Neural crest cell (in vitro differentiated cells): ENCODE data around the gene RSPH4A. TPM values are rescaled to one million over a fixed set of nuclear protein-coding genes. Genes with fewer than 3 reads are reported as not detected.
"Not testable (repeated sequence)": the region's sequence is repeated elsewhere in the genome, so short reads cannot be mapped to it uniquely, and the experiment has no call there.

ENCODE experiments used
- DNase-seq: peaks from one replicate; pipeline ENCODE4 v3.0.0; 2021; ENCODE audit warnings: low read depth, mixed read lengths, low spot score
- H3K27ac Mint-ChIP-seq: one replicate; pipeline ENCODE4 v1.8.0; 2021; ENCODE audit warnings: mild to moderate bottlenecking, mixed read lengths; ENCODE audit not compliant: unreplicated experiment
- H3K27me3 Mint-ChIP-seq: 2 replicates; pipeline ENCODE4 v1.8.0; 2021; ENCODE audit warnings: low read depth, mild to moderate bottlenecking, mixed read lengths
- H3K36me3 Mint-ChIP-seq: 2 replicates; pipeline ENCODE4 v1.8.0; 2021; ENCODE audit warnings: low read depth, mild to moderate bottlenecking, mixed read lengths
- H3K4me1 Mint-ChIP-seq: 2 replicates; pipeline ENCODE4 v1.8.0; 2021; ENCODE audit warnings: mixed read lengths
- H3K4me3 Mint-ChIP-seq: one replicate; pipeline ENCODE4 v1.8.0; 2021; ENCODE audit warnings: mild to moderate bottlenecking, mixed read lengths
- H3K9me3 Mint-ChIP-seq: 2 replicates; pipeline ENCODE4 v1.8.0; 2021; ENCODE audit warnings: mixed read lengths
- total RNA-seq: library from RNA; stranded (reverse); gene quantifications from 2 replicates; pipeline ENCODE4 v1.2.1, GENCODE V29; 2021
- TF ChIP-seq, protein P1 (sequence below): fragments of 200-600 bp; sonication (generic); conservative IDR thresholded peaks from 2 replicates; pipeline ENCODE4 v1.5.0; 2021; ENCODE audit warnings: antibody characterized with exemption, mild to moderate bottlenecking

The RSPH4A gene
- total RNA-seq, 1 donor from 2014 or later: 2.4 TPM

DNA sequence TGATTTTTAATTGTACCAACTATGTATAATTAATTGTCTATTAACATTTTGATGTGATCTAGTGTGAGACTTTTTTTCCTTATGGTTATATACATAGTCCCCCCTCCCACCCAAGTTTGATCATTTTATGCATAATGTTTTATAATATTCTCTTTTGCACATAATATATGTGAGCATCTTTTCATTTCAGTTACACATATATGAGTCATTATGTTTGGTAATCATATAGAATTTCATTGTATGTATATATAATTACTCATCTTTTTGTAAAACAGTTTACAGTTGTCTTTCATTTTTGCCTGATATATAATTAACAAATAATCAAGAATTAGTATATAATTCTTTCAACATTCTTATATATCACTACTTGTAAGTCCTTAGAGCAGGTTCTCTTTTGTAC, 30.0 kb upstream of the RSPH4A start:
- Mint-ChIP-seq H3K27ac (no peak overlapping the region), H3K9me3 (no peaks in the 10 kb centered on the region), H3K36me3 (peaks cover 20% of the 10 kb centered on the region), H3K4me1 (no peaks in the 10 kb centered on the region), H3K4me3 (no peak overlapping the region), H3K27me3 (no peaks in the 10 kb centered on the region)
- DNase-seq: no peak
- TF ChIP-seq, protein P1, sequence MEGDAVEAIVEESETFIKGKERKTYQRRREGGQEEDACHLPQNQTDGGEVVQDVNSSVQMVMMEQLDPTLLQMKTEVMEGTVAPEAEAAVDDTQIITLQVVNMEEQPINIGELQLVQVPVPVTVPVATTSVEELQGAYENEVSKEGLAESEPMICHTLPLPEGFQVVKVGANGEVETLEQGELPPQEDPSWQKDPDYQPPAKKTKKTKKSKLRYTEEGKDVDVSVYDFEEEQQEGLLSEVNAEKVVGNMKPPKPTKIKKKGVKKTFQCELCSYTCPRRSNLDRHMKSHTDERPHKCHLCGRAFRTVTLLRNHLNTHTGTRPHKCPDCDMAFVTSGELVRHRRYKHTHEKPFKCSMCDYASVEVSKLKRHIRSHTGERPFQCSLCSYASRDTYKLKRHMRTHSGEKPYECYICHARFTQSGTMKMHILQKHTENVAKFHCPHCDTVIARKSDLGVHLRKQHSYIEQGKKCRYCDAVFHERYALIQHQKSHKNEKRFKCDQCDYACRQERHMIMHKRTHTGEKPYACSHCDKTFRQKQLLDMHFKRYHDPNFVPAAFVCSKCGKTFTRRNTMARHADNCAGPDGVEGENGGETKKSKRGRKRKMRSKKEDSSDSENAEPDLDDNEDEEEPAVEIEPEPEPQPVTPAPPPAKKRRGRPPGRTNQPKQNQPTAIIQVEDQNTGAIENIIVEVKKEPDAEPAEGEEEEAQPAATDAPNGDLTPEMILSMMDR: no peak

DNA sequence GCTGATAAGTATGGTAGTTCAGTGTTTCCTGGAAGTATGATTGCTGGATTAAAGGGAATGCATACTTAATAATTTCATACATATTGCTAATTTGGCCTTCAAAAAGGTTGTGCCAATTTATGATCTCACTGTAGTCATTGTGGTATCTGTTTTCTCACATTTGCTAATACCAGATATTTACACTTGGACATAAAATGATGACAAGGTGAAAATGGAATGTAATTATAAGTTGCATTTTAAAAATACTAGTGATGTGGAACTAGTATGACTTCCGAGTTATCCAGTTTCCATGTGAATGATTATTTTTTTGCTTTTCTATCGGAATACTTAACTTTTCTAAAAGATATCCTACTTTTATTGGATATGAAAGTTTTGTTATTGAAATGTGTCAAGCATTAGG, 29.5 kb upstream of the RSPH4A start:
- Mint-ChIP-seq H3K4me1 (no peaks in the 10 kb centered on the region), H3K27ac (no peak overlapping the region), H3K36me3 (peaks cover 20% of the 10 kb centered on the region), H3K9me3 (no peaks in the 10 kb centered on the region), H3K4me3 (no peak overlapping the region), H3K27me3 (no peaks in the 10 kb centered on the region)
- TF ChIP-seq, protein P1: no peak
- no peak for DNase-seq

DNA sequence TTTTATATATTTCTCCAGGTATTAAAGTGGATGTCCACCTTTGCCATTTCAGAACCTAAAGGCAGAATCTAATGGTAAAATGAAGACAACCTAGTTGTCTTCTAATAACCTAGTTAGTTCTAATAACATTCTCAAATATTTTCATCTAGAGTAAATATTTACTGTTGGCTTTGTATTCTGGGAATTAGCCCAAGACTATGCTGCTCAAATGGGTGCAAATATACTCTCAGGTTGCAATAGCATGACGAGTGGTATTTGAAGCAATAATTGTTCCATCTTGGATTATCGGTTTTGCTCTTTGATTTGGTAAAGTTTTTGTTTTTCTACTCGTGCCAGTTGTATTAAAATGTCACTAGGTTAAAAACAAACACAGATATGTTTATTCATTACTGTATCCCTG, 21.0 kb upstream of the RSPH4A start:
- TF ChIP-seq, protein P1: no peak
- no peaks in the 10 kb centered on the region for H3K27me3 Mint-ChIP-seq
- H3K36me3 Mint-ChIP-seq: peaks cover 17% of the 10 kb centered on the region
- no peaks in the 10 kb centered on the region for H3K9me3 Mint-ChIP-seq
- DNase-seq: no peak
- no peaks in the 10 kb centered on the region for H3K4me1 Mint-ChIP-seq
- H3K4me3 Mint-ChIP-seq: no peak overlapping the region
- H3K27ac Mint-ChIP-seq: no peak overlapping the region

DNA sequence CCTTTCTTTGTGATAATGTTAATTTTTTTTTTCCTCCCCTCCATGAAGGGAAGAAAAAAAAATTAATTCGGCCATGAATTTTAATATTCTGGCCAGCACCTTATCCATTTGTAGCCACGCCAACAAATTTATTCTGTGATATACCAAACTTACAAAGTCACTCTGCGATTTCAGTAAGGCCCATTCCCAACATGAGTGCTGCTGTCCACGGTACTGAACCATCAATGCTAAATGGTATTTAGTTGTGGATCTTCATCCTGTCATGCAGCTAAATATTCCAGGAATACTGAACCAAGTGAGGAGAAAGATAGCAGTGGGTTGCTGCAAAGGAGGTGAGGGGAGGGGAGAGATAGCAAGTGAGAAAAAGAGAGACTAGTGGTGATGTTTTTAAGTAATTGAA, 19.5 kb upstream of the RSPH4A start:
- Mint-ChIP-seq H3K9me3 (no peaks in the 10 kb centered on the region), H3K36me3 (peaks cover 14% of the 10 kb centered on the region), H3K27ac (no peak overlapping the region), H3K4me1 (no peaks in the 10 kb centered on the region), H3K4me3 (no peak overlapping the region), H3K27me3 (no peaks in the 10 kb centered on the region)
- no peak for DNase-seq
- TF ChIP-seq, protein P1: no peak

DNA sequence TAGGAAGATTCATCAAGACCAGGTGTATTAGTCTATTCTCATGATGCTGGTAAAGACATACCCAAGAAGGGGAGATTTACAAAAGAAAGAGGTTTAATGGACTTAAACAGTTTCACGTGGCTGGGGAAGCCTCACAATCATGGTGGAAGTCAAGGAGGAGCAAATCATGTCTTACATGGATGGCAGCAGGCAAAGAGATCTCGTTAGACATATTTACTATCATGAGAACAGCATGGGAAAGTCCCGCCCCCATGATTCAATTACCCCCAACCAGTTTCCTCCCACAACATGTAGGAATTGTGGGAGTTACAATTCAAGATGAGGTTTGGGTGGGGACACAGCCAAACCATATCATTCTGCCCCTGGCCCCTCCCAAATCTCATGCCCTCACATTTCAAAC, 12.4 kb upstream of the RSPH4A start:
- not testable (repeated sequence) for H3K9me3 Mint-ChIP-seq, H3K27me3 Mint-ChIP-seq, H3K4me1 Mint-ChIP-seq, DNase-seq, H3K27ac Mint-ChIP-seq, H3K4me3 Mint-ChIP-seq, H3K36me3 Mint-ChIP-seq

GRCh38 chr6:116604868-116605267, 11.4 kb upstream of the RSPH4A start:
- not testable (repeated sequence) for H3K9me3 Mint-ChIP-seq, H3K4me3 Mint-ChIP-seq, H3K4me1 Mint-ChIP-seq, DNase-seq, H3K27ac Mint-ChIP-seq, H3K36me3 Mint-ChIP-seq, H3K27me3 Mint-ChIP-seq

- TF ChIP-seq, protein P1: no peak
- H3K4me3 Mint-ChIP-seq: no peak overlapping the region
Observed at GRCh38 chr6:116605935-116606334, 10.3 kb upstream of the RSPH4A start.

More at GRCh38 chr6:116605935-116606334, 10.3 kb upstream of the RSPH4A start:
- Mint-ChIP-seq H3K9me3 (peaks cover 9% of the 10 kb centered on the region), H3K27me3 (peaks cover under 1% of the 10 kb centered on the region), H3K36me3 (peaks cover 10% of the 10 kb centered on the region), H3K27ac (no peak overlapping the region), H3K4me1 (peaks cover 6% of the 10 kb centered on the region)
- no peak for DNase-seq
